HepG2 (cell line): ENCODE data around the gene TMEM80. TPM values are rescaled to one million over a fixed set of nuclear protein-coding genes. Genes with fewer than 3 reads are reported as not detected.

Experiments
- BRD4 ChIP-seq: sonication (generic); formaldehyde crosslinking; IDR thresholded peaks from 2 replicates; pipeline ENCODE4 v1.4.0; 2020; ENCODE audit warnings: missing genetic modification reagents
- DR1 ChIP-seq: sonication (generic); formaldehyde crosslinking; IDR thresholded peaks from 2 replicates; pipeline ENCODE4 v1.8.0; 2021; ENCODE audit warnings: mild to moderate bottlenecking, missing genetic modification reagents, inconsistent platforms
- ELF3 ChIP-seq: IDR thresholded peaks from 2 replicates; pipeline ENCODE4 v1.6.1; 2016; ENCODE audit warnings: missing genetic modification reagents, missing compliant biosample characterization
- GLI4 ChIP-seq: sonication (generic); formaldehyde crosslinking; IDR thresholded peaks from 2 replicates; pipeline ENCODE4 v1.5.1; 2020; ENCODE audit warnings: missing genetic modification reagents, mild to moderate bottlenecking, moderate library complexity, borderline replicate concordance
- KLF15 ChIP-seq: sonication (generic); formaldehyde crosslinking; IDR thresholded peaks from 2 replicates; pipeline ENCODE4 v1.8.1; 2023; ENCODE audit warnings: borderline replicate concordance, mild to moderate bottlenecking, inconsistent platforms, missing genetic modification reagents, mixed read lengths
- NCOR1 ChIP-seq: fragments of 200-600 bp; sonication (generic); IDR thresholded peaks from 2 replicates; pipeline ENCODE4 v1.7.0; 2017; ENCODE audit warnings: antibody characterized with exemption, low read length, borderline replicate concordance
- NFYC ChIP-seq: IDR thresholded peaks from 2 replicates; pipeline ENCODE4 v1.6.1; 2016; ENCODE audit warnings: missing genetic modification reagents, missing compliant biosample characterization
- NR2F1 ChIP-seq, 2 experiments: fragments of 450-650 bp in 1 of 2; formaldehyde crosslinking in 1 of 2; IDR thresholded peaks; 2 replicates each; pipeline versions ENCODE4 v1.5.0 to v1.6.1; 2016 to 2020; ENCODE audit warnings: mild to moderate bottlenecking in 1 of 2, missing compliant biosample characterization in 1 of 2, missing genetic modification reagents in 1 of 2, moderate library complexity in 1 of 2
- NR2F6 ChIP-seq, 2 experiments: IDR thresholded peaks; 2 replicates each; pipeline ENCODE4 v1.6.1; 2016; ENCODE audit warnings: antibody characterized with exemption in 1 of 2, mild to moderate bottlenecking in 1 of 2
- TFE3 ChIP-seq: IDR thresholded peaks from 2 replicates; pipeline ENCODE4 v1.6.1; 2016
- YY1 ChIP-seq: IDR thresholded peaks from 2 replicates; pipeline ENCODE4 v1.6.1; 2011; ENCODE audit warnings: low read length, low read depth, moderate library complexity, mild to moderate bottlenecking; ENCODE audit not compliant: insufficient read depth, insufficient replicate concordance
- ZBTB20 ChIP-seq: sonication (generic); formaldehyde crosslinking; IDR thresholded peaks from 2 replicates; pipeline ENCODE4 v1.8.1; 2023; ENCODE audit warnings: missing genetic modification reagents, low read depth, mild to moderate bottlenecking, borderline replicate concordance
- ZFP36L1 ChIP-seq: sonication (generic); formaldehyde crosslinking; IDR thresholded peaks from 2 replicates; pipeline ENCODE4 v1.8.0; 2022; ENCODE audit warnings: mild to moderate bottlenecking, missing genetic modification reagents, moderate library complexity
- ZNF543 ChIP-seq: sonication (generic); formaldehyde crosslinking; IDR thresholded peaks from 2 replicates; pipeline ENCODE4 v1.4.0; 2020; ENCODE audit warnings: mild to moderate bottlenecking, missing genetic modification reagents
- ZNF747 ChIP-seq: sonication (generic); formaldehyde crosslinking; IDR thresholded peaks from 2 replicates; pipeline ENCODE4 v1.8.1; 2023; ENCODE audit warnings: missing genetic modification reagents, mild to moderate bottlenecking, borderline replicate concordance
- ZNF781 ChIP-seq: sonication (generic); formaldehyde crosslinking; IDR thresholded peaks from 2 replicates; pipeline ENCODE4 v1.5.1; 2020; ENCODE audit warnings: borderline replicate concordance, mild to moderate bottlenecking, missing genetic modification reagents; ENCODE audit errors: not compliant biosample characterization
- polyA plus RNA-seq, 8 experiments: library from polyadenylated mRNA; depleted of rRNA in 3 of 8; stranded (reverse) in 7 of 8; unstranded in 1 of 8; fragments of >200 nt; fragmentation: Illumina TruSeq in 4 of 8; extraction: Trizol in 4 of 8; gene quantifications; 2 replicates each; pipeline versions ENCODE4 v1.2.1 to v1.2.3, GENCODE V29; 2011 to 2016; ENCODE audit warnings: low read depth in 4 of 8, missing spikeins in 1 of 8, mixed read lengths in 1 of 8; ENCODE audit not compliant: insufficient read depth in 1 of 8
- total RNA-seq, 5 experiments: library from RNA; depleted of rRNA; stranded (reverse); fragments of >200 nt; fragmentation: Illumina TruSeq; extraction: Trizol; gene quantifications; 2 replicates each; pipeline ENCODE4 v1.2.3, GENCODE V29; 2016; ENCODE audit warnings: low read depth in 1 of 5
- TF ChIP-seq, protein P1 (sequence below): sonication (generic); formaldehyde crosslinking; IDR thresholded peaks from 2 replicates; pipeline ENCODE4 v1.9.0; 2021; ENCODE audit warnings: missing genetic modification reagents, borderline replicate concordance
- TF ChIP-seq, protein P2 (sequence below): IDR thresholded peaks from 2 replicates; pipeline ENCODE4 v1.6.1; 2018; ENCODE audit warnings: missing genetic modification reagents

TMEM80 gene
- total and polyA plus RNA-seq, 2 of the 13 experiments (the other 11 are each of a cell fraction or from before 2014, with no cell fraction given) = 5.6 to 17.1 TPM

DNA sequence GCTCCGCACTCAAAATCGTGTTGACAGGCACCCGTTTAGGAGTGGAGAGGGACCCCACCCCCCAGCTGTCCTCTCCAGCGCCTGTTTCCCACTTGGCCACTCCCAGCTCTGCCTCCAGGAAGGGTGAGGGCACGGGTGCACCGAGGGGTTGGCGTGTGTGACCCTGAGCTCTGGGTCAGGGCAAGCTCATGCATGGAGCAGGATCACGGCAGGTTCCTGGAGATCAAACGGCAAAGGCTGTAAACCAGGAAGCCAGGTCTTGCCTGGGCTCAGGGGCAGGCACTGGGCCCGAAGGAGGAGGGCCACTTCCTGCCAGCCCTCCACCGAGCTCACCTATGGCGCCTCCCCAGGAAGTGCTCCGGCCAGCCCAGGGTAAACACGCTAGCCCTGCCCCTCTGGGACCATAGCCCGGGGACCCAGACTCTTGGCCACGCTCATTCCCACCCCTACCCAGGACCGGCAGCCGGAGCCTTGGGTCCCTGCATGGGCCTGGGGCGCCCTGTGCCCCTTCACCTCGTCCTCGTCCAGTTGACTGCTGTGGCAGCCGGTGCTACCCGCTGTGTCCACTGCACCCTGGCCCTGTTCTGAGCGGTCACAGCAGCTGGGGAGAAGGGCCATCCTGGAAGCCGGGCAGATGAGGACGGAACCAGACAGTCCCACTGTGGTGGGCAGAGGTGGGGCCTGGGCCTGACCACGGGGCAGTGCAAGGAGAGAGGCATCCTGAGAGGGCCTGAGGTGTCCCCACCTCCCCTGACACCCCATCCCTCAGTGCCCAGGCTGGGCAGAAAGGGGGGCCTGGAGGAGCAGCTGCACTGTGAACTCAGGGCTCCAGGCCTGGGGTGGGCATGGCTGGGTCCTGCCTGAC lies 9.4 kb downstream of the TMEM80 start (continued):
- TF ChIP-seq GLI4 (CRISPR knock-in tag) (peak; percentile 69; the same call in 1 of the 2 replicates), DR1 (CRISPR knock-in tag) (peak; percentile 74), KLF15 (CRISPR knock-in tag) (0 out of 2 replicates have a peak, but pooled peaks have one; percentile 45), ZFP36L1 (CRISPR knock-in tag) (peak; percentile 63), NR2F1 (CRISPR knock-in tag; IDR thresholded peaks at IDR 0.05) (peak; percentile 92 to 95), BRD4 (CRISPR knock-in tag) (peak; percentile 78; the same call in 1 of the 2 replicates), NR2F6 (IDR thresholded peaks at IDR 0.05) (peak; percentile 93), NR2F6 (CRISPR knock-in tag; IDR thresholded peaks at IDR 0.05) (peak; percentile 98), ELF3 (CRISPR knock-in tag) (peak; percentile 99), ZNF543 (CRISPR knock-in tag) (0 out of 2 replicates have a peak, but pooled peaks have one; percentile 28), ZNF781 (no peak), NCOR1 (peak; percentile 64; the same call in 1 of the 2 replicates), NFYC (CRISPR knock-in tag) (peak; percentile 51), ZNF747 (CRISPR knock-in tag) (peak; percentile 88; the same call in 1 of the 2 replicates), TFE3 (CRISPR knock-in tag) (peak; percentile 81), YY1 (peak; percentile 78), ZBTB20 (CRISPR knock-in tag) (peak; percentile 80; the same call in 1 of the 2 replicates)
- TF ChIP-seq, protein P1, sequence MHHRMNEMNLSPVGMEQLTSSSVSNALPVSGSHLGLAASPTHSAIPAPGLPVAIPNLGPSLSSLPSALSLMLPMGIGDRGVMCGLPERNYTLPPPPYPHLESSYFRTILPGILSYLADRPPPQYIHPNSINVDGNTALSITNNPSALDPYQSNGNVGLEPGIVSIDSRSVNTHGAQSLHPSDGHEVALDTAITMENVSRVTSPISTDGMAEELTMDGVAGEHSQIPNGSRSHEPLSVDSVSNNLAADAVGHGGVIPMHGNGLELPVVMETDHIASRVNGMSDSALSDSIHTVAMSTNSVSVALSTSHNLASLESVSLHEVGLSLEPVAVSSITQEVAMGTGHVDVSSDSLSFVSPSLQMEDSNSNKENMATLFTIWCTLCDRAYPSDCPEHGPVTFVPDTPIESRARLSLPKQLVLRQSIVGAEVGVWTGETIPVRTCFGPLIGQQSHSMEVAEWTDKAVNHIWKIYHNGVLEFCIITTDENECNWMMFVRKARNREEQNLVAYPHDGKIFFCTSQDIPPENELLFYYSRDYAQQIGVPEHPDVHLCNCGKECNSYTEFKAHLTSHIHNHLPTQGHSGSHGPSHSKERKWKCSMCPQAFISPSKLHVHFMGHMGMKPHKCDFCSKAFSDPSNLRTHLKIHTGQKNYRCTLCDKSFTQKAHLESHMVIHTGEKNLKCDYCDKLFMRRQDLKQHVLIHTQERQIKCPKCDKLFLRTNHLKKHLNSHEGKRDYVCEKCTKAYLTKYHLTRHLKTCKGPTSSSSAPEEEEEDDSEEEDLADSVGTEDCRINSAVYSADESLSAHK (CRISPR knock-in tag) = no peak
- TF ChIP-seq, protein P2, sequence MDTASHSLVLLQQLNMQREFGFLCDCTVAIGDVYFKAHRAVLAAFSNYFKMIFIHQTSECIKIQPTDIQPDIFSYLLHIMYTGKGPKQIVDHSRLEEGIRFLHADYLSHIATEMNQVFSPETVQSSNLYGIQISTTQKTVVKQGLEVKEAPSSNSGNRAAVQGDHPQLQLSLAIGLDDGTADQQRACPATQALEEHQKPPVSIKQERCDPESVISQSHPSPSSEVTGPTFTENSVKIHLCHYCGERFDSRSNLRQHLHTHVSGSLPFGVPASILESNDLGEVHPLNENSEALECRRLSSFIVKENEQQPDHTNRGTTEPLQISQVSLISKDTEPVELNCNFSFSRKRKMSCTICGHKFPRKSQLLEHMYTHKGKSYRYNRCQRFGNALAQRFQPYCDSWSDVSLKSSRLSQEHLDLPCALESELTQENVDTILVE (CRISPR knock-in tag) = peak; percentile 72
